D721Med (cell line): ENCODE data around the gene TRPT1.
A peak's percentile ranks its signal among the peaks of the same experiment; 100 is the strongest.

Source experiments
- DNase-seq: peaks from one replicate; pipeline ENCODE4 v3.0.0; 2011; ENCODE audit warnings: low spot score; ENCODE audit not compliant: insufficient read length
- FAIRE-seq: peaks from 2 replicates; lab custom pipeline; 2011; peaks lifted over from hg19 to GRCh38; lab: Jason Lieb, UNC
- TF ChIP-seq, protein P1 (sequence below): IDR thresholded peaks from 2 replicates; pipeline ENCODE4 v1.5.1; 2012; ENCODE audit warnings: mild to moderate bottlenecking, control low read depth; ENCODE audit not compliant: insufficient read depth; ENCODE audit errors: missing control alignments

The TRPT1 gene

DNA sequence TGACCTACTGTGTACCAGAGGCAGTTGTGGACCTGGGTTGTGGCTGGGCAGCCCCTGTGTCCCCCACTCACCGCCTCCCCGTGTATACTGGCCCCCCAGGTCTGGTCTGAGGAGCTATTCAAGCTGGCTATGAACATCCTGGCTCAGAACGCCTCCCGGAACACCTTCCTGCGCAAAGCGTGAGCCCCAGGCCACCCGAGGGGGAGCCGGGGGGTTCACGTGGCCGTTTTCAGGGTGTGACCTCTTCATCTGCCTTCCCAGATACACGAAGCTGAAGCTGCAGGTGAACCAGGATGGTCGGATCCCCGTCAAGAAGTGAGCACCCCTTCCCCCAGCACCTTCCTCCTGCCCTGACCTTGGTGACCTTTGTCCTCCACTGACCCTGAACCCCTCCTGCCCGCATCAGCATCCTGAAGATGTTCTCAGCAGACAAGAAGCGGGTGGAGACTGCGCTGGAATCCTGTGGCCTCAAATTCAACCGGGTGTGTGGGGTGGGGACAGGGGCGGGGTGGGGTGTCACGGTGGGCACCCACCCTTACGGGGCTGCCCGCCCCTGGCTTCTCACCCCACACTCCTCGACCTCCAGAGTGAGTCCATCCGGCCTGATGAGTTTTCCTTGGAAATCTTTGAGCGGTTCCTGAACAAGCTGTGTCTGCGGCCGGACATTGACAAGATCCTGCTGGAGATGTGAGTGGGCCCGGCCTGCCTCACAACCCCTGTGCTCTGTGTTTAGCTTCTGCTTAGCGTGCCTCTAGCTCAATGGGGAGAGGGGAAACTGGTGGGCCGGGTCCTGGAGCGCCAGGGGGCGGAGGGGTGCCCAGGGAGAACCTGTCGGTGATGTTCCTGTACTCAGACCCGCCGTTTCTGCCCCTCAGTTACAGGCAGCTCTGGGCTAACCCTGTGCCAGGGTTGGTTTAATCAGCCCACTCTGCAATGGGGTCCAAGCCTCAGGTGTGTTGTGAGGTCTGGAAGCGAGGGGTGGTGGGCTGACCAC is 29.4 kb upstream of the TRPT1 start:
- TF ChIP-seq, protein P1, sequence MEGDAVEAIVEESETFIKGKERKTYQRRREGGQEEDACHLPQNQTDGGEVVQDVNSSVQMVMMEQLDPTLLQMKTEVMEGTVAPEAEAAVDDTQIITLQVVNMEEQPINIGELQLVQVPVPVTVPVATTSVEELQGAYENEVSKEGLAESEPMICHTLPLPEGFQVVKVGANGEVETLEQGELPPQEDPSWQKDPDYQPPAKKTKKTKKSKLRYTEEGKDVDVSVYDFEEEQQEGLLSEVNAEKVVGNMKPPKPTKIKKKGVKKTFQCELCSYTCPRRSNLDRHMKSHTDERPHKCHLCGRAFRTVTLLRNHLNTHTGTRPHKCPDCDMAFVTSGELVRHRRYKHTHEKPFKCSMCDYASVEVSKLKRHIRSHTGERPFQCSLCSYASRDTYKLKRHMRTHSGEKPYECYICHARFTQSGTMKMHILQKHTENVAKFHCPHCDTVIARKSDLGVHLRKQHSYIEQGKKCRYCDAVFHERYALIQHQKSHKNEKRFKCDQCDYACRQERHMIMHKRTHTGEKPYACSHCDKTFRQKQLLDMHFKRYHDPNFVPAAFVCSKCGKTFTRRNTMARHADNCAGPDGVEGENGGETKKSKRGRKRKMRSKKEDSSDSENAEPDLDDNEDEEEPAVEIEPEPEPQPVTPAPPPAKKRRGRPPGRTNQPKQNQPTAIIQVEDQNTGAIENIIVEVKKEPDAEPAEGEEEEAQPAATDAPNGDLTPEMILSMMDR = no peak
- FAIRE-seq (no peak), DNase-seq (no peak)

DNA sequence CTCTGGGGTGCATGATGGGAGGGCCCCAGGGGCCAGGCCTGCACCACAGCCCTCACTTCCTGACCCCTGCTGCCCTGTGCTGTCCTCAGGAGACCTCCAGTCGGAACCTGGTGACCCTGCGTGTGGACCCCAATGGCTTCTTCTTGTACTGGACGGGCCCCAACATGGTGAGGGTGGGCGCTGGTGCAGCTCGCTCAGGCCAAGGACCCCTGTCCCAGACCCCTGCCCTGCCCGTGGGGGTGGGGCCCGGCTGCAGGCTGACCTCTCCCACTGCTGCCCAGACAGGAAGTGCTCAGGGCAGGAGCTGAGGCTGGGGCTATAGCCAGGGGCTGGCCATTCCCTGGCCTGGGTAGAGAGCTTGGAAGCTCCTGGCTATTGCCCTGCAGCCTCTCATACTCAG is 28.3 kb upstream of the TRPT1 start:
- TF ChIP-seq, protein P1 = no peak
- FAIRE-seq (no peak), DNase-seq (no peak)

DNA sequence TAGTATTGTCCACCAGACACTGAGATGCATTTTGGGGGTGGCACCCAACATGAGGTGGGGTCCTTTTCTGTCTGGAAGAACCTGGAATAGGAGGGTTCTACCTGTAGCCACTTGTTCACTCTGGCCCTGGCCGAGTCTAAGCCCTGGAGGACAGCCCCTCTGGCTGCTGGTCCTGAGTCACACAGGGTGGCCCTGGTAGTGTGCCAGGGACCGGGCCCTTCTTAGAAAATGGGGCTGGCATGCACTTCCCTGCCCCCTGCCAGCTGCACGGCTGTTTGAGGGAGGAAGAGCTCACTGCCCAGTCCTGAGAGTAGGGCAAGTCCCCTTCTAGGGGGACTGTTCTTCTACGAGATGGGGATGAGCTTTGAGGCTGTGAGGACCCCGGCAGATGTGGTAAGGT is 27.5 kb upstream of the TRPT1 start:
- FAIRE-seq = no peak
- no peak for DNase-seq
- TF ChIP-seq, protein P1 = no peak

DNA sequence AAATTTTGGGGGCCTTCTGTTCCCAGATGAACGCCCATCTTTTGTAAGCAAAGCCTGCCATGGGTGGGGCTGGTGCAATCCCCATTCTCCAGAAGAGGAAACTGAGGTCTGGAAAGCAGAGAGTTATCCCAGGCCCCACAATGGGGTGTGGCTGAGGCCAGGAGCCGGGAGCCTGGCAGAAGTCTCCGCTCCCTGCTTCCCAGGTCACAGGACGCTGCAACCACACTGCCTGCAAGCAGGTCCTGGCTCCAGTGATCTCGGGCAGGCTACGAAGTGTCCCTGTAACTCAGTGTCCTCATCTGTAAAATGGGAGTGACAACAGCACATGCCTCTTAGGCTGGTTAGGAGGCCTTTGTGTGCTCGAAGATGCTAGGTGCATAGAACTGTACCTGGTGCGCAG is 27.1 kb upstream of the TRPT1 start:
- DNase-seq (no peak), FAIRE-seq (no peak)
- TF ChIP-seq, protein P1 = no peak

DNA sequence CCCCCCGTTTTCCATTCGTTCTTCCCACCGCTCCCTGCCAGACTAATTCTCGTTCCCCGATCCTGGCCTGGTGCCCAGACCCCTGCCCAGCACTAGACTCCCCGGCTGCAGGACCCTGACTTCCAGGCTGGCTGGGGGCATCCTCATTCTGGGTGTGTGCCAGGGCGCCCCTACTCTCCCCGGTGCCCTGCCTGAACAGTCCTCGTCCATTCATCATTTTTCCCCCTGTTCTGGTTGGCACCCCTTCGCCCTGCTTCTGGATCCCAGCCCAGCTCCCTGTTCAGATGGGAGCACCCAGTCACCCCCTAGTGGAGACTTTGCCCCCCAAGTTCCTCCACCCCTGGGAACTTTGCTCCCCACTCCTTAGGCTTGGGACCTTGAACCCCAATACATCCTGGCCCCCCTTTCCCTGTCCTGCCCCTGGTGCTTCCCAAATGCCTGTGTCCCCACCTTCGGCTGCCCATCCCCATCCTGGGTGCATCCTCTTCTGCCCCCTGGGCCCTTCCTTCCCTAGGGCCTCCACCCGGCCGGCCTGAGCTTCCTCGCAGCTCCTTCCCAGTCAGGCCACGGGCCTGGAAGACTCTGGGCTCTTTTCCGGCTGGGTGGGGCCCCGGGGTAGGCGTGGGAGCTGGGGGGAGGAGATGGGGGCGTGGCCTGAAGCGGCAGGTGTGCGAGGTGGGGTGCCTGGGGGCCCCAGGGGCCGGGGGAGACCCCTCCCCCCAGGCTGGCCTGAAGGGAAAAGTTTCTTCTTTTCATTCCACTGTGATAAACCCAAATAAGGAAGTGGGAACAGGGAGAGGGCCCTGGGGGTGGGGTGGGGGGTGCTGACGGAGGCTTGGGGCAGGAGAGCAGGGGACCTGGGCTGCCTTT is 26.3 kb upstream of the TRPT1 start:
- no peak for DNase-seq
- TF ChIP-seq, protein P1 = peak; percentile 28
- FAIRE-seq = no peak

DNA sequence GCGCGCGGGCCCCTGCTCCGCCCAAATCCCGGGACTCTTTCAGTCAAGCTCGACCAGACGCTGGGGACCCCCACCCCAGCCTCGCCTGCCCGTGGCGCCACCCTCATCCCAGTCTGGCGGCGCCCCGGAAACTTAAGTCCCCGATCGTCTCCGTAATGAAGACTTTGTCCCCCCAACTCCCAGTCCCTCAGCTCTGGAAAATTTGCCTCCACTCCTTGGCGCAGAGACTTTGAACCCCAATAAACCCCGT is 25.7 kb upstream of the TRPT1 start:
- no peak for FAIRE-seq
- no peak for DNase-seq
- TF ChIP-seq, protein P1 = no peak
